GM19463 (cell line): ENCODE results near the gene CKMT2.

Experiments
- ATAC-seq: cut with Tn5 transposase; IDR thresholded peaks from one replicate; pipeline ENCODE4 v1.9.1; 2021; ENCODE audit warnings: mild to moderate bottlenecking, moderate library complexity; ENCODE audit not compliant: unreplicated experiment

CKMT2 gene

DNA sequence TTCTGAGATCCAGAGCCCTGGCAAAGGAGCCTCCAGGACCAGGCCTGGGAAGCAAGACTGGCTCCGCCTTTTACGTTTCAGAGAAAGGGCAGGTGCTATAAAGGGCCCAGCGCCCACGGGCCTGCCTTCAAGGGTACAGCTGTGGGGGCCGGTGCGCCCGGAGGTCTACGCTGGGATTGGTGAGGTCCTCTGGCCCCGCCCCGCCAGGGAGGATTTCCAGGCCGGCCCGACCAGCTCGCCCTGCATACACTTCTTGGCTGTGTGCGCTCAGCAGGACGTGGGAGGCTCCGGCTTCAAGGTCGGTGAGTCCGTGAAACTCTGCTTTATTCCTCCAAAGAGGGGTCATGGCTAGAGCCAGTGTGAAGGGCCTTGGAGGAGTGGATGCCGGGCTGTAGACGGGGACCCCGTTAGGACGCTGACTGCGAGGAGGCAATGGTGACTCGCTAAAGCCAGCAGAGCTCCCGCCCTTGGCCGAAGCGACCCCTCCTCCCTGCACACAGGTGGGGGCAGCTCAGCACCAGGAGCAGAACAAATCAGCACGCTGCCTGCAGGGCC, at the start of gene CKMT2:
TSS of gene CKMT2 (plus strand) at position 243 of the 555 bp plus-strand sequence. CDS start 17,811 bp downstream, outside the sequence.
- ATAC-seq: no peak

DNA sequence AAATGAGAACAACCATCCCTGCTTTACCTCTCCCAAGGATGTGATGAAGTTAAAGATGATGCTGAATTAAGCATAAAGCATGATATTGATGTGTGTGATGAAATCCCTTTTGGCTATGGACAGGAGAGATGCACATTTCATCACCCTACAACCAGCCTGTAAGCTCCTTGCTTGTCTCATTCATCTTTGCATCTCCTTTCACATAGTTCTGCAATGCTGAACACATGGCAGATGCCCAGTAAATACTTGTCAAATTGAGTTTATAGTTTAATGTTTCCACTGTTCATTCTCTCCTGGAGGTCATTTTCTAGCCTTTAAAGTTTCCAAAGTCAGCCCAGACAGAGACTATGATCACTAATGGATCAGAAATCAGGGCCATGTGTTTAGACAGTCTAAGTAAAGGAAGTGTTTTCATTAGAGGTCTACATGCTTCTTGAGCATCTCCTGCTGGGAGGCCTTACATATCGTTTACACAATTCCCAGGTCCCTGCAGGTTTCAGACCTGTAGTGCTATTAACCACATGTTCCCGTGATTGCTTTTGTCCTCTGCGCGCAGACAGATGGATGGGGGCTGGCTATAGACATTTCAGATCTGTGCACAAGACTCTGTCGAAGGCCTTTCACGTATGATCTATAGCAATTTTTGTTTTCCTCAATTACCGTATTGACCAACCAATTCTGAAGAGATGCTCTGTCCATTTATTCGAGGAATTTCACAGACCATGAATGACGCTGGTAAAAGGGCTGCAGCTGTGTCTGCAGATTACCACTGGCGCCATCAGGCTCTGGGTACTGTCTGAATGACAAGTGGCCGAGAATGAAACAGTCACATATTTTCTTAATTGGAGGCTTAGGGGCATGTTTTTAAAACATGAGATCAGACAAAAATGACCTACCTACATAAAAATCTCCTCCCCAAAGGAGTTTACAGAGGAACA, 49.0 kb upstream of the CKMT2 start:
- ATAC-seq: no peak

DNA sequence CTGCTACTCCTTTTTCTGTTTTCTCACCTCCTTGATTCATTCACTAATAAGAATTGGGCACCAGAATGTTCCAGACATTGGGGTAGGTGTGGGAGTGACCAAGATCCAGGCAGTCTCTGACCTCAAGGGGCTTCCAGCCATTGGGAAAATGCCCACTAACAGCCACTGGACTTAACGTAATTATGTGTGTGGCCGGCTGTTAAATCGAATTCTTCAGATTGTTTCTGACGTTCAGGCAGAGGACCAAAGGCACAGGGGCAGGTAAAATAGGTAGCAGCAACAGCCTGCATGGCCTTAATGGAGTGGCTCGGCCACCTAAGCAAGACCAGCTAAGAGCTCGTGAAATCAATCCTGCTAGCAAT, 48.4 kb upstream of the CKMT2 start:
- no peak for ATAC-seq

DNA sequence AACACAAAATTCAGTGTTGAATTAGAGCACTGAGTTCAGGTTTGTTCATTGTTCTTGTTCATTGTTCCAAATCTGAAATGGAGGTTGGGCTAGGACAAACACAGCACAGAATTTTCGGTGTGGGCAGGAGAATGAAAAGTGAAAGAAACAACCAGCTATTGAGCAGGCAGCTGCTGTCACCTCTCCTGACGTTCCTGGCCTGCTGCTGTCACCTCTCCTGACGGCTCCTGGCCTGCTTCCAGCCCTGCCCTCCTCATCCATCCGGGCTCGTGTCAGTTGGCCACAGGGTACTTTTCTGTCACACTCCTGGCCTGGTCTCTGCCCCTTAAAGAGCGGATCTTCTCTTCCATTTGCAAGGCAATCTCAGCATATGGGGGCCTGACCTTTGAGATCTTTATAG, 45.2 kb upstream of the CKMT2 start:
- ATAC-seq: peak; percentile 60

DNA sequence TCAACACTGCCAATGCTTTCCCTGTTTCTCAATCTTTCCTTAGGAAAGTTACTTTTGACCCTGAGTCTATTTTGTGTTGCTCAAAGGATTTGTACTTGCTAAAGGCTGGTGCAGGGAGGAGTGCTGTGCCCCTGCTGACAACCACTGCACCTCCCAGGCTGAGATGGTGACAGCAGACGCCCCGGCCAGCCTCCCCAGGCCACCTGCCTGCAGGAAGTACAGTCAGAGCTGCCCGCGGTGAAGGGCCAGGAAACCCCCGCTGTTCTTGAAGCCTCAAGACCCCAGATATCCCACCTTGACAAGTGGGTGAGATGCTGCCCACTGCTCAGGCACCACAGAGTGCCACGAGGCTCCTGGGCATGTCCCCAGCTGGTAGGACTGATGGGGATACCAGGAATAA, 44.2 kb upstream of the CKMT2 start:
- ATAC-seq: no peak

DNA sequence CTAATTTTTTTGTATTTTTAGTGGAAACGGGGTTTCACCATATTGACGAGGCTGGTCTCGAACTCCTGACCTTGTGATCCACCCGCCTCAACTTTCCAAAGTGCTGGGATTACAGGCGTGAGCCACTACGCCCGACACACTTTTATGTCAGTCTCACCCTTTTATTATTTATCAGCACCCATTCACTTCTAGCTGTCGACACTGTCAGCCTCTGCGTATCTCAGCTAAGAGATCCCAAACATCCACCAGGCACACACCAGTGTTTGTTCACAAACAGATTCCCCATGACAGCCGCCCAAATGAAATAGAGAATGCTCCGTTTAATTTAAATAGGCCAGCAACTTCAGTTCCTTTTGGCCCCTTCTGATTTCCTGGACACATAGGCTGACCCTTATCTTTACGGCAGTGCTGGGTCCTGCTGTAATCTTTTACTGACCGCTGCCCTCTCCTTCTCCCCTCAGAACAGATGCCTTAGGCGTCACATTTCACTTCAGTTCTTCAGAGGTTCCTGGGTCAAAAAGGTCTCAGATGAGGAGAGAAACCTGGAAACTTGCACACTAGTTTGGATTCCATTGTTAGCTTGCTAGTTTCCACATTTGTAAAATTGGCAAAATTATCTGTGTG, 43.1 kb upstream of the CKMT2 start:
- ATAC-seq: no peak

DNA sequence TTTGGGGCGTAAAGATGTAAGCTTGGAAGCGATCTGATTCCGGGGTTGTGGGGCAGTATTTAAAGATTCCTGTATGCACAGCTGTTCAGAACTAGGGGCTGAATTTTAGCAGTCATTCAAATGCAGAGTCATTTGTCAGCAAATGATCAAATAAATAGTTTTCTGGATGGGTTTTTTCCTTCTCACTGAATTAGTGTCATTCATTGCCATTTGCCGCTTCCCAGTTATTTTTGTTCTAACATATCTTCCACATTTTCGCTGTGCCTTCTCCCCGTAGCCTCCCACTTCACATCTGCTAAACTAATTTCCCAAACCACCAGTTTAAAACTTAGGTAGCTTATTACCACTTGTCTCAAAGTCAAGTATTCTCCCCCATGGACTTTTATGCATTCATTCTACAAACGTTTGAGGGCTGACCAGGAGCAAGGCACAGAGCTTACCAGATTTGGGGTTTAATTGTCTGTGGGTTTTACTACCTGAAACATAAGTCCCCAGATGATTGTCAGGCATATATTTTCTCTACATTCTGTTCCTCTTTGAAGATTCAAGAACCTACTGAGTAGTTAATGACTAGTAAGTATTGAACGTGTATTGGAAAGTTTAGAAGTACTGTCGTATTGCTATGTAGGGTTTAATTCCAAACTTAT, 41.3 kb upstream of the CKMT2 start:
- ATAC-seq: no peak

DNA sequence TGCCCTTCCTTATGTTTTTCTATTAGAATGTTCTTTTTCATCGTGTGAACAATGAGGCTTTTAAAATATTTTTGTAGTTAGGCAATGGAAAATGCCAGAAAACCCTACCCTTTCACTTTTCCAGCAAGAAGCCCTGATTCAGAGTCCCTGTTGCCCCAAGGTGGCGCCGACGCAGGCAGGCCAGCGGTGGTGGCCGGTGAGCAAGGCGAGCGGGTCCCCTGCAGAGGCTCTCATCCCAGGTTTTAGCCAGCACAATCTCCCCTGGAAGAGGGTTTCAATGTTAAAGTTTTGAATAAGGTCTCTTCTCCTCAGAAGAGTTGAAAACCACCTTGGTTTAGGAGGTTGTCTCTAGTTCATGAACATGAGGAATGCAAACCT, 40.8 kb upstream of the CKMT2 start:
- ATAC-seq: no peak

DNA sequence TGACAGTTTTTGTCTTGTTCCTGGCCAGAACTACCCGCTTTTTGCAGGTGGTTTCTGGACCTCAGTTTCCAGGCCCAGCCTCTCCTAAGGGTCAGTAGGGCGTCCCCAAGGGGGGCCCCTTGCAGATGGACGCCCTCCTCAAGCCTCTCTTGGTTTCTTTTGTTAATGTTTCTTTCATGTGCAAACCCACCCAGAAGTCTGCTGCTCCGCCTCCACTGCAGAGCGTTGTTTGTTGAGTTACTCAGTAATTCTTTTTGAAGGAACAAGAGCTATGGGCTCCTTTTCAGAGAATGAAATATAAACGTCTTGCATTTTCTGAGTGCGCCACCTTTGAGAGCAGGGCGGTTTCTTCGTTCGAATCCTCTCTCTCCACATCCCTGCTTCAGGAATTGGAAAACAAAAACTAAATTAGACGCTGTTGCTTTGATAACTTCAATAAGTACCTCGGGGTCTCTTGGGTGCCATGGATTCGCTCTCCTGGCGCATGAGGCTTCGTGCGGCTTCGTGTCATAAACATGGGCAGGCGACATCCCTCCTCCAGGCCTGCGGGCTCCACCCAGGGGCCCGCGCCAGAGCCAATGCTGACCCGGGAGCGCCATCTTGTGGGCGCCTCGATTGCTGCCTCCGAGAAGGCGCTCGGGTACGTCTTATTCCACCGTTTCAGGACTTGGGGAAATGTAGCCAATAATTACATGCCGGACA, 38.3 kb upstream of the CKMT2 start:
- ATAC-seq: peak; percentile 98

DNA sequence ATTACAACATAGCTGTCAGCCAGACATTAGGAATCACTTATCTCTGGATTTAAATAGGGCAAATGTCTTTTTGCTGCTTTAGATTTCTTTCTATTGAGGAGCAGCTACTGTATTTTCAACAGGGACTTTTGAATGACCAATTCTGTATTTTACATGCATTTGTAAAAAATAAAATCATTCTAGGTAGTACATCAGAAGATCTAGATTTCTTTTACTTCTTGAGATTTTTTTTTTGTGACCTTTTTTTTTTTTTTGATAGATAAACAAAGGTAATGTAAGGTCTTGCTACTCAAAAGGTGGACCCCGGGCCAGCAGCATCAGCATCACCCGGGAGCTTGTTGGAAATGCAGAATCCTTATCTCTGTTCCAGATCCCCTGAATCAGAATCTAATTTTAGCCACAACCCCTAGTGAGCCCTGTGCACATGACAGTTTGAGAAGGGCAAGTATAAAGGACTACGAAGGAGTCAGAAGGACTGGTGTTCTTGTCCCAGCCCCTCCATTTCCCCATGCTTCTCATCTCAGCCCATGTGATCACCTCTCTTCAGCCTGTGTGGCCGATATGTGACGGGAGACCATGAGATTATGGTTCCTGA, 37.7 kb upstream of the CKMT2 start:
- no peak for ATAC-seq

DNA sequence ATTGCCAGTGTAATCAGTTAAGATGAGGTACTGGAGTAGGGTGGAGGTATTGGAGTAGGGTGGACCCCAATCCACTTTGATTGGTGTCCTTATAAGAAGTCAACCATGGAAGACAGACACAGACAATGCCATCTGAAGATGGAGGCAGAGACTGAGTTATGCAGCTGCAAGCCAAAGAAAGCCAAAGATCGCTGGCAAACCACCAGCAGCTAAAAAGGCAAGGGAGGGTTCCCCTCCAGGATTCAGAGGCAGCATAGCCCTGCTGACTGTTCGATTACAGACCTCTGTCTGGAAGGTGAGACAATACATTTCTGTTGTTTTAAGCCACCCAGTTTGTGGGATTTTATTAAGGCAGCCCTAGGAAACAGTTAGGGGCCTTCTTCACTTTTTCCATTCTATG, 30.5 kb upstream of the CKMT2 start:
- ATAC-seq: no peak

DNA sequence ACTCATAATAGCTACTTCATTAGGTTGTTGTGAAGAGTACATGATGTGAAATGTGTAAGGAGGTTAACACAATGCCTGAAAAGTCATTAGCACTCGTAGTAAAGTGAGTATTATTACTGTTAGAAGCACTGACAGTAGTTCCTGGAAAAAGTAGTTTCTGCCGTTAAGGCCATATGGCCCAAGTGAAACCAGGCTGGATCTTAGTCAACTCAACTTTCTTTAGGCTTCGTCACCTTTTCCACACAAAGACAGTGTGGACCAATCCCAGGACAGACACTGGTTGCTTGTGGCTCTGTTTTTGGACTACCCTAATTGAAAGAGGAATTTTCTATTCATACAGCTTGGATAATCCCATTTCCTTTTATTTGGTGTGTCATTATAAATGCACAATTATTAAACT, 29.4 kb upstream of the CKMT2 start:
- no peak for ATAC-seq

DNA sequence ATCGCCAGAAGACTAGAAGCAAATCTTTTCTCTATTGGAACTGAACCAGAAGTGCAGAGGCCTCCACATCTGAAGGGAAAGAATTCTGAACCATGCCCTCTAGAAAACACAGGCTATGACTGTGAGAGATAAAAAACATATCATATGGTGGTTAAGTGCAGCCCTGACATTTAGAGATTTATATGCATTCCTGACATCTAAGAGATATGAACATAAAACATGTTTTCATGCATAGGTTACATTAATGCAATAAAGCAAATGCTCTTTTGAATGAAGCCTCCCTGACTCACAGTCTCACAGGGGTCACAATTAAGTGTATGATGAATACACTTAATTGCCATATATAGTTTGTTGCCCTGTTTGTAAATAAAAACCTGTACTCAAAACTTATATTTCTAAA, 28.9 kb upstream of the CKMT2 start:
- ATAC-seq: no peak

DNA sequence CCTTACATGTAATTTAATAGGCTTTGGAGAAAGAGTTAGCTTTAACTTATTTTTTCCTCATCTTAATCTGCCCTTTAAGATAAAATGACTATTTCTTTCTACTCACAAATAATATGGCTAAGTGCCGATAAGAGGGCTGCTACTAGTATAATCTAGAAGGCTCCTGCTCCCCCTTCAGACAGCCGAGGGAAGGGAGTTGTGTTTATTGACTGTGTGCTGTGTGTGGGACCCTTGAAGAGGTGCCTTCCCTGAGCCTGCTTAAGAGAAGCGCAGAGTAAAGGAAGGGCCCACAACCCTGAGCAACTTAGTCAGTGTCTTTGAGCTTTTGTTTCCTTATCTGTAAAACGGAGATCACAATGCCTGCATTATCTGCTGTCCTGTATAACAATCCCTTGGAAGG, 28.1 kb upstream of the CKMT2 start:
- ATAC-seq: no peak

DNA sequence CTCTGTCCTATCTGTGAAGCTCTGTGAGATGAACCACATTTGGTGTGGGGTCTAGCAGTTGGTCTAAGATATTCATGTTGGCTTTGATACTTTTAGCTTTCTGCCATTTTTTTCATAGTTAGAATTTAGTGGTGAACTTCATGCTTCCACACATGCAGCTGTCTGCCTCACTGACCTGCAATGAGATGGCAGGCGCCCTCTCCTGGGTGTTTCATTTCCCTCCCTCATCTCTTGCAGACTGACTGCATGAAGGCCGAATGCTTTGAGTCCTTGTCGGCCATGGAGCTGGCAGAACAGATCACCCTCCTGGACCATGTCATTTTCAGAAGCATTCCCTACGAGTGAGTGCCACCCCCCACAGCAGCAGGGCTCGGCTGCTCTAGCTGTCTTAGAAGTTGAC, 26.1 kb upstream of the CKMT2 start:
- no peak for ATAC-seq

DNA sequence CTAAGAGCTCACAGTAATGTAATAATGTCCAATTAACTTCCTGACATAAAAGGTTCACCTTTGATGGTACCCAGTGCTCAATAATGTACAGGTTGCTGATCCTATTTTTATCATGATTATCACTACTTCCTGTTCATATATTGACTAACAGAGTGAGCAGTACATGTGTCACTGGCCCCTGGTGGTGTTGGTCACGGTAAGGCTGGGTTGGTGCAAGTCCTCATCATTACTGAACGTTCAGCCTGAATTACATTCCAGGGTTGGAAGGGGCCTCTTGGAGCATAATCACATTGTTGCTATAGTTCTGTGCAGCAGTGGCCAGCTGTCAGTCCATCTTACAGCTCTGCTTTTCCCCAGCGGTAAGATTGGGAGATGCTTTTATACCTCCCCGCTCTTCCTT, 24.2 kb upstream of the CKMT2 start:
- ATAC-seq: no peak

DNA sequence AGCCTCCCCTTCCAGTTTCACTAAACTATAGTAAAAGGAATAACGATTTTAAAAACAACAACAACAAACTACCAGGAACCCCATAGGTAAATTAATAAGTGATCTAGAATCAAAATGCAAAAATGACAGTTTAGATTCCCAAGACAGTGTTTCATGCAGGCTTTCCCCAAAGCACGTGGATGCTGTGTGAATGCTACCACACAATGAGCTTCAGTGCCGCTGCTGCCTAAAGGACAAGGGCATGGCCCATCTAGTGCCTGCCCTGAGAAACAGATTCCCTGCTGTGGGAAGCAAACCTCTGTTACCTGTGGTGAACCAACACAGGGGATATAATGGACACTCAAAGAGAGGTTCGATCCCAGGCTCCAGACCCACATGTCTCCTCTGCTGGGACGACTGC, 23.7 kb upstream of the CKMT2 start:
- no peak for ATAC-seq

DNA sequence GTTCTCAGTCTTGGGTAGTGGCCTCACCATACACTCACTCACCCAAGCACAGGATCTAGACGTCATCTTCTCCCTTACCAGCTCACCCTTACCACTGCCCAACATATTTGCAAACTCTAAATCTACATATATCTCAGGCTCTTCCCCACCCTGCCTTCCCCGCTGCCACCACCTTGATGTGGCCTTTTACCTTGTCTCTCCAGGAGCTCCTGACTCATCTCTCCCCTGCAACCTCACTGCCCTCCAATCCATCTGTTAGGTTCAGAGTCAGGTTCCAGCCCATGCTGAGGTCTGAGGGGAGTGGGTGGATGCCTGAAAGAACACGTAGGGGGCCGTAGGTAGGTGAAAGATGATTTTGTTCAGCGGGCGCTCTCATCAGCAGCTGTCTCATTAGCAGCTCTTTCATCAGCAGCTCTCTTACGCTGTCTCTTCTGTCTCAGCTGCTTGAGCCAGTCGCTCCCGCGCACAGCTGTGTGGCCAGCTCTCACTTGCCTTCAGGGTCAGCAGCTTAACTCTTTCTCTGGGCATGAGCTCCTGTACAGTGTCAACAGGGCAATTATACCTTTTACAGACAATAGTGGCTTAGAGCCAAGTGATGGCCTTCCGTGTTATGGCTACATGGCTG, 23.1 kb upstream of the CKMT2 start:
- no peak for ATAC-seq

DNA sequence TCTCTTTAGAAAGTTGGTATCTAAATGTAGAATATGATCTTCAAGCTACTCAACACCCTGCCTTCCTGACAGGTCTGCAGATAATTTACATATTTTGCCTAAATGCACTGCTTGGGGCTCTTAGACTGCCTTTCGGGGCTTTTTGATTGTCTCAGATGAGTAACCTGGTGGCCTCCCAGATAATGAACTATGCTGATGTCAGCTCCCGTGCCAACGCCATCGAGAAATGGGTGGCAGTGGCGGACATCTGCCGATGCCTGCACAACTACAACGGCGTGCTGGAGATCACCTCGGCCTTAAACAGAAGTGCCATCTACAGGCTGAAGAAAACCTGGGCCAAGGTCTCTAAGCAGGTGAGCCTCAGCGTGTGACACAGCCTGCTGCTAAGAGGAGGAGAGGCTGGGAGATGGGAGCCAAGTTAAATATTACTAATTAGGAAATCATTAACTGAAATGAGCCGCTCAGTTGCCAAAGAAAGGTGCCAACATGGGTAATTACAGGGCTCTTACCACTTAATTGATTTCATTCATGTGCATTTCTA, 20.8 kb upstream of the CKMT2 start:
- peak; percentile 49 for ATAC-seq

DNA sequence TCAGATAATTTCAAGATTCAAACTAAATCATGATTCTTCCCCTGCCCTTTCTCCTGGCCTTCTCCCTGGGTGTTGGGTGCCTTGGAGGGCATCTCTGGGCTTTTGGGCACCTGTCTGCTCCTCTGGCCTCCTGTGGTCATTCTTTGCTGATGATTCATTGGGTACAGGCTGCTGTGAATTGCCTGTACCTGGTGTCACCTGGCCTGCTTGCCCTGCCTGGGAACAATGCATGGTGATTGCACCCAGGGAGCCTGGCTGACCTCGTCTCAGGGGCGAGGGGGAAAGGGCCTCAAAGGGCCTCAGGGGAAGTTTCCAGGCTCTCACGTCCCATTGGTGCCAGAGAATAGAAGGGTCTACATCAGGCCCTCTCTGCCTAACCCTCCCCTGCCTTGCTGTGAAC, 20.1 kb upstream of the CKMT2 start:
- no peak for ATAC-seq
